ENCODE measurements around the gene RASSF8. TPM values are rescaled to one million over a fixed set of nuclear protein-coding genes. Genes with fewer than 3 reads are reported as not detected.
A peak's percentile ranks its signal among the peaks of the same experiment; 100 is the strongest.

RASSF8 gene
- total RNA-seq, 1 donor from 2014 or later = 54.6 TPM

DNA sequence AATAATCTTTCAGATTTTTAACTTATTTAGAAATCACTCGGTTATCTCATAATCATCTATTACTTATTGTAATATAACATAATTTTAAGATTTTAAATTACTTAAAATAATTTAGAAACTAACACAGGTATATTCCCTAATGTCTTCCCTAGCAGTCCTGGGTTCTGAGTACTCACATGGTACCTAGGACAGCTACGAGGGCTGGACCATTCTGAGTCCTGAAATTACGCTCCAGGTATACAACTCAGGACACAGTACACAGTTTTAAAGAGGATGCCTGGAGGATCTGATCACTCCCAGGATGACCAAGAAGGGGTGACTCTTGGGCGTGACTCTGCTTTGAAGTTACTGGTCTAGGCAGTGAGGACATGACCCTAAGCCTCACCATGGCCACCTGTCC is 9.1 kb upstream of the RASSF8 start:
- Mint-ChIP-seq H3K27me3 (ENCODE audit: low read depth) (no peaks in the 10 kb centered on the region), H3K4me3 (ENCODE audit: unreplicated experiment) (no peak overlapping the region), H3K9me3 (ENCODE audit: low read depth) (no peaks in the 10 kb centered on the region), H3K27ac (ENCODE audit: unreplicated experiment) (no peak overlapping the region), H3K4me1 (ENCODE audit: low read depth) (no peaks in the 10 kb centered on the region), H3K36me3 (ENCODE audit: low read depth) (no peaks in the 10 kb centered on the region)
- TF ChIP-seq, protein P1, sequence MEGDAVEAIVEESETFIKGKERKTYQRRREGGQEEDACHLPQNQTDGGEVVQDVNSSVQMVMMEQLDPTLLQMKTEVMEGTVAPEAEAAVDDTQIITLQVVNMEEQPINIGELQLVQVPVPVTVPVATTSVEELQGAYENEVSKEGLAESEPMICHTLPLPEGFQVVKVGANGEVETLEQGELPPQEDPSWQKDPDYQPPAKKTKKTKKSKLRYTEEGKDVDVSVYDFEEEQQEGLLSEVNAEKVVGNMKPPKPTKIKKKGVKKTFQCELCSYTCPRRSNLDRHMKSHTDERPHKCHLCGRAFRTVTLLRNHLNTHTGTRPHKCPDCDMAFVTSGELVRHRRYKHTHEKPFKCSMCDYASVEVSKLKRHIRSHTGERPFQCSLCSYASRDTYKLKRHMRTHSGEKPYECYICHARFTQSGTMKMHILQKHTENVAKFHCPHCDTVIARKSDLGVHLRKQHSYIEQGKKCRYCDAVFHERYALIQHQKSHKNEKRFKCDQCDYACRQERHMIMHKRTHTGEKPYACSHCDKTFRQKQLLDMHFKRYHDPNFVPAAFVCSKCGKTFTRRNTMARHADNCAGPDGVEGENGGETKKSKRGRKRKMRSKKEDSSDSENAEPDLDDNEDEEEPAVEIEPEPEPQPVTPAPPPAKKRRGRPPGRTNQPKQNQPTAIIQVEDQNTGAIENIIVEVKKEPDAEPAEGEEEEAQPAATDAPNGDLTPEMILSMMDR (IDR thresholded peaks at IDR 0.05) = no peak
- no peak for DNase-seq (ENCODE audit: low spot score)

DNA sequence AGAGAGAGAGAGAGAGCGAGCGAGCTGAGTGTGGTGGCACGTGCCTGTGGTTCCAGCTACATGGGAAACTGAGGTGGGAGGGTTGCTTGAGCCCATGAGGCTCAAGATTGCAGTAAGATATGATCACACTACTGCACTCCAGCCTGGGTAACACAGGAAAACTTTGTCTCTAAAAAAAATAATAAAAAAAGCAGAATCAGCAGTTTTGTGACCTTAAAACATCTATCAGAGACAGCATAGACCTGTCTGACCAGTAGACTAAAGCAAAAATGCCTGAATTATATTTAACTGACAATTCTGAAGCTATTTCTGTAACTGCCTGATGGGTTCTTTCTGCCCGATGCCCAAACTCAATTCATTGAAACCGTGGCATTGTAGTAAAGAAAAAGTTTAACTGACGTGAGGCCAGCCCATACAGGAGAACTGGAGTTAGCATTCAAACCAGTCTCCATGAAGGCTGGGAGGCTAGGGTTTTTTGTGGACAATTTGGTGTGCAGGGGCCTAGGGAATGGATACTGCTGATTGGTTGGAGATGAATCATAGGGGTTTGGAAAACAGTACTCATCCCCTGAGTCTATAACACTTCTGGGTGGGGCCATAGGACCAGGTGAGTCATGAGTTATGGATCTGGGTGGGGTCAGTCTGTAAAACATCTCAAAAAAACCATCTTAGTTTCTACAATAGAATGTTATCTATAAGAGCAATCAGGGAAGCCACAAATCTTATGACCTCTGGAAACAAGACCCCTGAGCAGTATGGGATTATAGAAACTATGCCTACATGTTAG is 8.0 kb upstream of the RASSF8 start:
- no peak for DNase-seq (ENCODE audit: low spot score)
- Mint-ChIP-seq H3K9me3 (ENCODE audit: low read depth) (no peaks in the 10 kb centered on the region), H3K27ac (ENCODE audit: unreplicated experiment) (no peak overlapping the region), H3K27me3 (ENCODE audit: low read depth) (no peaks in the 10 kb centered on the region), H3K4me3 (ENCODE audit: unreplicated experiment) (no peak overlapping the region), H3K4me1 (ENCODE audit: low read depth) (no peaks in the 10 kb centered on the region), H3K36me3 (ENCODE audit: low read depth) (no peaks in the 10 kb centered on the region)
- TF ChIP-seq, protein P1 (IDR thresholded peaks at IDR 0.05) = no peak

DNA sequence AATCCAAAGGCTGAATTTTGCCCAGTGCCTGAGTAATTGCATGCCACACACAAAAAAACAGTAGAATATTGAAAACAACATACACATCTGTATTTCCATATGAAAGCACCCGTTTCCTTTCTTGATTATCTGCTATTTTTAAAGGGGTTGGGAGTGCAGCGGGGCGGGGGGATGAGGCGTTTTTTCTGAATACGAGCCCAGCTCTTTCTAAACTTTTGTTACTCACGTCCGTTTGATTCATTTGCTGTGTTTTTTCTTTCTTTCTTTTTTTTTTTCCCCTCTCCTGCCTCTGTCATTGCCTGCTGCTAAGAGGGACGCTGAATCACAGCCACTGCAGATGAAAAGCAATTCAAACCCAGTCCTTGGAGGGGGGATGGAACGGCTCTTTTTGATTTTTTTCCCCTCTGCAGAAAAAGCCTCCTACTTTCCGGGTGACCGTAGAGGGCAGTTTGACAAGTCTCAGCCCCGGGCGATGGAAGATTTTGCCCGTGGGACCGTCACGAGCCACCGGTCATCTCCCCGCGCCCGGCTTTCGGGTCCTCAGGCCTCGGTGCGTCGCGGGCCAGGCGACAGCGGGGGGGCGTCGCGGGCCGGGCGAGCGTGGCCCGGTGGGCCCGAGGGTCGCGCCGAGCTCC is 572 bp upstream of the RASSF8 start:
- H3K4me1 Mint-ChIP-seq (ENCODE audit: low read depth) = peaks cover 24% of the 10 kb centered on the region
- TF ChIP-seq, protein P1 (IDR thresholded peaks at IDR 0.05) = no peak
- H3K27ac Mint-ChIP-seq (ENCODE audit: unreplicated experiment) = peak overlapping the region; percentile 97
- DNase-seq (ENCODE audit: low spot score) = no peak
- peak overlapping the region; percentile 87 for H3K4me3 Mint-ChIP-seq (ENCODE audit: unreplicated experiment)
- H3K36me3 Mint-ChIP-seq (ENCODE audit: low read depth) = no peaks in the 10 kb centered on the region
- no peaks in the 10 kb centered on the region for H3K27me3 Mint-ChIP-seq (ENCODE audit: low read depth)
- no peaks in the 10 kb centered on the region for H3K9me3 Mint-ChIP-seq (ENCODE audit: low read depth)

DNA sequence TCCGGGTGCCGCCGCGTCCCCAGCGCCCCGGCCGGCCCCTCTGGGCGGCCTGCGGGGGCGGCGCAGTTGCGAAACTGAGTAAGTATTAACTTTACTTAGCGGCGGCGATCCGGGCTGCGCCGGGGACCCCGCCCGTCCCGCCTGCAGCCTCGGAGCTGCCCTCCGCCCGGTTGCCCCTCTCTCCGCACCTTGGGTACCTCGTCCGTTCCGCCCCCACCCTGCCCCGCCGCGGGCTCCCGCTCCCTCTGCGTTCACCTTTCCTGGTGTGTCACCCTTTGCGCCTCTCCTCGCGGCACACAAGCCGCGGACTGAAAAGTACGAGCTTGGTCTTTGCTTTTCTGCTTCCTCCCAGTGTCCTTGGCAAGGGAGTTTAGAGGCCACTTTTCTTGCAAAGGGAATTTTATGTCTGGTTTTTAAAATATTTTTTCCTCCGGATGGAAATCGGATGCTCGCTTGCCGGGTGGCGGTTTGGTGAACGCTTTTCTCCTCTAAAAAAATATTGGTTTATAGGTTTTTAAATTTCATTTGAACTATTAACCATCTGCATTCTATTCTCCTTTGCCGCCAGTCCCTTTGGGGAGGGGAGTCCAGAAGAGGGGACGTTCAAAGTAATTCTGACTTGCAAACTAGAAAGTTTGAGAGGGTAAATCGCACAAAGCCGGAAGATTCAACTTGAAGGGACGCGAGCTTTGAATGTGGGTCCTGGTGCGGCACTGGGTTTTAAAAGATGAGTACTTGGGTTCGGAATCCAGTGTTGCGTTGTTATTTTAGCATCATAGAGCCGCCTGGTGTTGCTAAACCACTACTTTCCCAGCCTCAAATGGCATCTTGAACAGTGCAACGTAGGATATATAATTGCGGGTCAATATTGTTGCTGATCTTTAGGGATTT is 834 bp downstream of the RASSF8 start:
- Mint-ChIP-seq H3K27me3 (ENCODE audit: low read depth) (no peaks in the 10 kb centered on the region), H3K4me3 (ENCODE audit: unreplicated experiment) (peak overlapping the region; percentile 91), H3K36me3 (ENCODE audit: low read depth) (no peaks in the 10 kb centered on the region), H3K27ac (ENCODE audit: unreplicated experiment) (peak overlapping the region; percentile 95), H3K9me3 (ENCODE audit: low read depth) (no peaks in the 10 kb centered on the region), H3K4me1 (ENCODE audit: low read depth) (peaks cover 24% of the 10 kb centered on the region)
- TF ChIP-seq, protein P1 (IDR thresholded peaks at IDR 0.05) = peak; percentile 67
- DNase-seq (ENCODE audit: low spot score) = no peak

DNA sequence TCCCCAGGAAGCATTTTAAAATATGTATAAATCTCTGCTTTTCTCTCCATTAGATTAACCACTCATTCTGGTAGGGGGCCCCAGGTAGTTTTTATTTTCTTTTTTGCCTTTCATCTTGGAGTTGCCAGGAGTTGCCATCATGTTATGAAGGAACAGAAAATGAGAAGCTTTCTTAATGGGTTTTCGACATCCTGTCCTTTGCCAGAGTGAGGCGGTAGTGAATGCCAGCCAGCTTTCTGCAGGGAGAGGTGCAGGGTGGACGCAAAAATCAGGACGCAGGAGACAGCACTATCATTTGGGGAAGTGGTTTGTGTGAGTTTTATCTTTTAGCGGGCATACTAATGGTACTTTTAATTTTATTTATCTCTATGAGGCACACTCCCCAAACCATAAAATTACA is 1.7 kb downstream of the RASSF8 start:
- Mint-ChIP-seq H3K9me3 (ENCODE audit: low read depth) (no peaks in the 10 kb centered on the region), H3K4me1 (ENCODE audit: low read depth) (peaks cover 24% of the 10 kb centered on the region), H3K27me3 (ENCODE audit: low read depth) (no peaks in the 10 kb centered on the region), H3K4me3 (ENCODE audit: unreplicated experiment) (peak overlapping the region; percentile 91), H3K36me3 (ENCODE audit: low read depth) (no peaks in the 10 kb centered on the region), H3K27ac (ENCODE audit: unreplicated experiment) (peak overlapping the region; percentile 95)
- TF ChIP-seq, protein P1 (IDR thresholded peaks at IDR 0.05) = peak; percentile 59
- DNase-seq (ENCODE audit: low spot score) = no peak

Measured in chondrocyte (in vitro differentiated cells).